ENCODE measurements around the gene ZC2HC1C. TPM values are rescaled to one million over a fixed set of nuclear protein-coding genes. Genes with fewer than 3 reads are reported as not detected.
A peak's percentile ranks its signal among the peaks of the same experiment; 100 is the strongest.

The ZC2HC1C gene
- total RNA-seq, 1 experiment from 2014 or later = 5.2 TPM

- TF ChIP-seq, protein P1, sequence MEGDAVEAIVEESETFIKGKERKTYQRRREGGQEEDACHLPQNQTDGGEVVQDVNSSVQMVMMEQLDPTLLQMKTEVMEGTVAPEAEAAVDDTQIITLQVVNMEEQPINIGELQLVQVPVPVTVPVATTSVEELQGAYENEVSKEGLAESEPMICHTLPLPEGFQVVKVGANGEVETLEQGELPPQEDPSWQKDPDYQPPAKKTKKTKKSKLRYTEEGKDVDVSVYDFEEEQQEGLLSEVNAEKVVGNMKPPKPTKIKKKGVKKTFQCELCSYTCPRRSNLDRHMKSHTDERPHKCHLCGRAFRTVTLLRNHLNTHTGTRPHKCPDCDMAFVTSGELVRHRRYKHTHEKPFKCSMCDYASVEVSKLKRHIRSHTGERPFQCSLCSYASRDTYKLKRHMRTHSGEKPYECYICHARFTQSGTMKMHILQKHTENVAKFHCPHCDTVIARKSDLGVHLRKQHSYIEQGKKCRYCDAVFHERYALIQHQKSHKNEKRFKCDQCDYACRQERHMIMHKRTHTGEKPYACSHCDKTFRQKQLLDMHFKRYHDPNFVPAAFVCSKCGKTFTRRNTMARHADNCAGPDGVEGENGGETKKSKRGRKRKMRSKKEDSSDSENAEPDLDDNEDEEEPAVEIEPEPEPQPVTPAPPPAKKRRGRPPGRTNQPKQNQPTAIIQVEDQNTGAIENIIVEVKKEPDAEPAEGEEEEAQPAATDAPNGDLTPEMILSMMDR (IDR thresholded peaks at IDR 0.05) = no peak
Observed at GRCh38 chr14:75120541-75121291, 51.3 kb downstream of the ZC2HC1C start (continued).

DNA sequence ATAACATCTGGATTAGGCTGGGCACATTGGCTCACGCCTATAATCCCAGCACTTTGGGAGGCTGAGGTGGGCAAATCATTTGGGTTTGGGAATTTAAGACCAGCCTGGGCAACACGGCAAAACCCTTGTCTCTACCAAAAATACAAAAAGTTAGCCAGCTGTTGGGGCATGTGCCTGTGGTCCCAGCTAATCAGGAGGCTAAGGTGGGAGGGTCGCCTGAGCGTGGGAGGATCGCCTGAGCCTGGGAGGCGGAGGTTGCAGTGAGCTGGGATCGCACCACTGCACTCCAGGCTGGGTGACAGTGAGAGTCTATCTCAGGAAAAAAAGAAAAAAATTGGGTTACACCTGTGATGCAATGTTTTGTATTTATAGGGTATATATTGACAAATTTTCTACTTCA lies 52.1 kb downstream of the ZC2HC1C start:
- POLR2A ChIA-PET = no interaction called here
- Histone ChIP-seq H3K27ac (ENCODE audit: low read length) (no peak overlapping the region), H3K27me3 (ENCODE audit: control insufficient read depth, insufficient read depth, low read length) (no peaks in the 10 kb centered on the region), H3K4me3 (ENCODE audit: low read depth in 2 of 2, low read length in 2 of 2) (no peak overlapping the region), H3K4me1 (ENCODE audit: control insufficient read depth, insufficient read depth, low read length) (peaks cover 23% of the 10 kb centered on the region; the same call in 1 of the 2 replicates), H3K9me3 (ENCODE audit: control insufficient read depth, insufficient read depth, low read depth, low read length) (no peaks in the 10 kb centered on the region), H3K36me3 (ENCODE audit: control insufficient read depth, insufficient read depth, low read length) (peaks cover 11% of the 10 kb centered on the region)
- intact Hi-C loops (cut with micrococcal nuclease; ENCODE audit: unreplicated experiment) = no loop called here
- CTCF ChIA-PET = no interaction called here
- TF ChIP-seq REST (IDR thresholded peaks at IDR 0.05; ENCODE audit: insufficient read depth in 1 of 2, low read depth in 2 of 2, low read length in 1 of 2) (no peak), TCF7L2 (IDR thresholded peaks at IDR 0.05; ENCODE audit: low read depth, low read length) (no peak), SIN3A (IDR thresholded peaks at IDR 0.05; ENCODE audit: borderline replicate concordance, insufficient read depth, low read depth, low read length) (no peak), POLR2AphosphoS5 (IDR thresholded peaks at IDR 0.05; ENCODE audit: low read depth, low read length) (no peak)
- TF ChIP-seq, protein P1 (IDR thresholded peaks at IDR 0.05) = no peak
- BruUV-seq (replicated peaks) = no TSS peak
- ATAC-seq (no peak), DNase-seq (ENCODE audit: low read depth, low spot score) (no peak)
- in situ Hi-C loops (cut with HindIII; ENCODE audit: low pct_unique_long_range_greater_than_20kb, low sequenced_read_pairs) = no loop called here

- intact Hi-C loops (cut with micrococcal nuclease; ENCODE audit: unreplicated experiment) = no loop called here
- no peak overlapping the region for H3K27ac ChIP-seq (ENCODE audit: low read length)
- no peak for DNase-seq (ENCODE audit: low read depth, low spot score)
- POLR2A ChIA-PET = interaction anchor here (0.5 to 0.7 kb wide), 2 partner anchors 21 to 230 kb away, joined by 5 read pairs; no protein-coding TSS in a partner anchor
- H3K4me3 ChIP-seq (ENCODE audit: low read depth in 2 of 2, low read length in 2 of 2) = no peak overlapping the region
- H3K4me1 ChIP-seq (ENCODE audit: control insufficient read depth, insufficient read depth, low read length) = peaks cover 27% of the 10 kb centered on the region; the same call in 1 of the 2 replicates
- H3K9me3 ChIP-seq (ENCODE audit: control insufficient read depth, insufficient read depth, low read depth, low read length) = no peaks in the 10 kb centered on the region
- no TSS peak for BruUV-seq (replicated peaks)
- H3K36me3 ChIP-seq (ENCODE audit: control insufficient read depth, insufficient read depth, low read length) = peaks cover 17% of the 10 kb centered on the region
- CTCF ChIA-PET = no interaction called here
- peak; percentile 27; the same call in 1 of the 2 replicates for ATAC-seq
- no peaks in the 10 kb centered on the region for H3K27me3 ChIP-seq (ENCODE audit: control insufficient read depth, insufficient read depth, low read length)
- TF ChIP-seq TCF7L2 (IDR thresholded peaks at IDR 0.05; ENCODE audit: low read depth, low read length) = no peak
- in situ Hi-C loops (cut with HindIII; ENCODE audit: low pct_unique_long_range_greater_than_20kb, low sequenced_read_pairs) = no loop called here
Observed at GRCh38 chr14:75123991-75124390, 54.5 kb downstream of the ZC2HC1C start.

All from Panc1 (cell line).